GM12878 (cell line): ENCODE measurements around the gene YTHDC1. TPM values are rescaled to one million over a fixed set of nuclear protein-coding genes. Genes with fewer than 3 reads are reported as not detected.

Experiments used
- ASH2L ChIP-seq: fragments of 300-600, 200-600 bp; sonication (generic); IDR thresholded peaks from 2 replicates; pipeline ENCODE4 v1.6.1; 2017; ENCODE audit warnings: low read depth, mild to moderate bottlenecking, borderline replicate concordance
- BMI1 ChIP-seq: fragments of 450-650 bp; IDR thresholded peaks from 2 replicates; pipeline ENCODE4 v1.6.1; 2016; ENCODE audit warnings: mild to moderate bottlenecking, moderate library complexity, borderline replicate concordance
- CBX3 ChIP-seq: fragments of 200-600 bp; sonication (generic); IDR thresholded peaks from 2 replicates; pipeline ENCODE4 v1.6.1; 2016; ENCODE audit warnings: low read depth, borderline replicate concordance
- CEBPB ChIP-seq, 2 experiments: fragments of 150-350 bp in 1 of 2; IDR thresholded peaks; 2 replicates each; pipeline ENCODE4 v1.6.1; 2012 to 2014; ENCODE audit warnings: low read depth in 2 of 2, low read length in 2 of 2, borderline replicate concordance in 1 of 2, inconsistent platforms in 1 of 2
- EGR1 ChIP-seq, 2 experiments: IDR thresholded peaks; 1 replicate in 1 of 2; 2 replicates in 1 of 2; pipeline ENCODE4 v1.6.1; 2011 to 2012; ENCODE audit warnings: low read depth in 2 of 2, low read length in 2 of 2, borderline replicate concordance in 1 of 2, mild to moderate bottlenecking in 1 of 2, moderate library complexity in 1 of 2
- ETV6 ChIP-seq, 2 experiments: fragments of 450-650 bp in 1 of 2; IDR thresholded peaks in 1 of 2; conservative IDR thresholded peaks in 1 of 2; 2 replicates each; pipeline ENCODE4 v1.6.1; 2014; ENCODE audit warnings: antibody characterized with exemption in 1 of 2, borderline replicate concordance in 1 of 2, low read depth in 1 of 2, mild to moderate bottlenecking in 1 of 2, moderate library complexity in 1 of 2
- FOXK2 ChIP-seq: fragments of 450-650 bp; IDR thresholded peaks from 2 replicates; pipeline ENCODE4 v1.6.1; 2017; ENCODE audit warnings: mild to moderate bottlenecking, moderate library complexity
- FOXM1 ChIP-seq: IDR thresholded peaks from 2 replicates; pipeline ENCODE4 v1.6.1; 2012; ENCODE audit warnings: low read depth, mild to moderate bottlenecking, inconsistent platforms, low read length, moderate library complexity
- HDGF ChIP-seq: fragments of 450-650 bp; IDR thresholded peaks from 2 replicates; pipeline ENCODE4 v1.6.1; 2016; ENCODE audit warnings: antibody characterized with exemption
- JUNB ChIP-seq: IDR thresholded peaks from 2 replicates; pipeline ENCODE4 v1.6.1; 2016; ENCODE audit warnings: antibody characterized with exemption, mild to moderate bottlenecking
- NFXL1 ChIP-seq: fragments of 450-650 bp; IDR thresholded peaks from 2 replicates; pipeline ENCODE4 v1.6.1; 2017; ENCODE audit warnings: antibody characterized with exemption, mild to moderate bottlenecking, borderline replicate concordance
- NR2C1 ChIP-seq: fragments of 450-650 bp; IDR thresholded peaks from 2 replicates; pipeline ENCODE4 v1.6.1; 2017; ENCODE audit warnings: antibody characterized with exemption, mild to moderate bottlenecking, moderate library complexity
- PML ChIP-seq: IDR thresholded peaks from 2 replicates; pipeline ENCODE4 v1.6.1; 2012; ENCODE audit warnings: low read length, inconsistent platforms
- POLR2AphosphoS5 ChIP-seq: IDR thresholded peaks from 2 replicates; pipeline ENCODE4 v1.6.1; 2011; ENCODE audit warnings: mild to moderate bottlenecking, low read length, inconsistent platforms
- SIN3A ChIP-seq: IDR thresholded peaks from 2 replicates; pipeline ENCODE4 v1.6.1; 2012; ENCODE audit warnings: low read depth, low read length, improper control_type of control experiment
- SUZ12 ChIP-seq: fragments of 200-600 bp; sonication (generic); IDR thresholded peaks from one replicate; pipeline ENCODE4 v1.6.1; 2018; ENCODE audit warnings: antibody characterized with exemption, mild to moderate bottlenecking; ENCODE audit not compliant: unreplicated experiment
- TCF12 ChIP-seq: IDR thresholded peaks from 2 replicates; pipeline ENCODE4 v1.6.1; 2011; ENCODE audit warnings: low read depth, mild to moderate bottlenecking, low read length
- YBX1 ChIP-seq: fragments of 450-650 bp; IDR thresholded peaks from 2 replicates; pipeline ENCODE4 v1.6.1; 2016; ENCODE audit warnings: antibody characterized with exemption
- YY1 ChIP-seq: IDR thresholded peaks from 2 replicates; pipeline ENCODE4 v1.6.1; 2011; ENCODE audit warnings: low read depth, mild to moderate bottlenecking, low read length
- ZNF207 ChIP-seq: fragments of 450-650 bp; IDR thresholded peaks from 2 replicates; pipeline ENCODE4 v1.6.1; 2014; ENCODE audit warnings: antibody characterized with exemption, mild to moderate bottlenecking, borderline replicate concordance
- ZNF217 ChIP-seq: fragments of 450-650 bp; IDR thresholded peaks from 2 replicates; pipeline ENCODE4 v1.6.1; 2017; ENCODE audit warnings: antibody characterized with exemption, mild to moderate bottlenecking
- ZNF622 ChIP-seq: fragments of 450-650 bp; IDR thresholded peaks from 2 replicates; pipeline ENCODE4 v1.6.1; 2017; ENCODE audit warnings: mild to moderate bottlenecking, inconsistent platforms
- polyA plus RNA-seq, 11 experiments: library from polyadenylated mRNA; depleted of rRNA in 4 of 11; unstranded in 6 of 11; stranded (reverse) in 5 of 11; fragments of >200 nt; fragmentation: Nextera tagmentation in 4 of 11; fragmentation: Illumina TruSeq in 1 of 11; extraction: Ambion mirVana in 4 of 11; extraction: Trizol in 1 of 11; gene quantifications; 1 replicate in 1 of 11; 2 replicates in 10 of 11; pipeline versions ENCODE4 v1.2.1 to v1.2.3, GENCODE V29; 2011 to 2016; ENCODE audit warnings: inconsistent platforms in 2 of 11, missing spikeins in 2 of 11, low read depth in 1 of 11
- total RNA-seq, 4 experiments: library from RNA; depleted of rRNA in 3 of 4; stranded (reverse); fragments of >200 nt in 3 of 4; fragmentation: Illumina TruSeq in 1 of 4; extraction: Trizol in 1 of 4; gene quantifications; 2 replicates each; pipeline versions ENCODE4 v1.2.1 to v1.2.3, GENCODE V29; 2013 to 2021
- TF ChIP-seq, protein P1 (sequence below): fragments of 150-350 bp; IDR thresholded peaks from 2 replicates; pipeline ENCODE4 v1.6.1; 2014; ENCODE audit warnings: mild to moderate bottlenecking, low read depth, low read length
- TF ChIP-seq, protein P2 (sequence below): IDR thresholded peaks from 2 replicates; pipeline ENCODE4 v1.6.1; 2012; ENCODE audit warnings: low read depth, low read length, improper control_type of control experiment
- TF ChIP-seq, protein P3 (sequence below): fragments of 450-650 bp; IDR thresholded peaks from 2 replicates; pipeline ENCODE4 v1.6.1; 2018; ENCODE audit warnings: borderline replicate concordance, mild to moderate bottlenecking; ENCODE audit not compliant: partially characterized antibody

YTHDC1 gene
- total and polyA plus RNA-seq, 10 of the 15 experiments (the other 5 are each of a cell fraction or from before 2014, with no cell fraction given): 18.7 to 83.2 (median 47.5) TPM

DNA sequence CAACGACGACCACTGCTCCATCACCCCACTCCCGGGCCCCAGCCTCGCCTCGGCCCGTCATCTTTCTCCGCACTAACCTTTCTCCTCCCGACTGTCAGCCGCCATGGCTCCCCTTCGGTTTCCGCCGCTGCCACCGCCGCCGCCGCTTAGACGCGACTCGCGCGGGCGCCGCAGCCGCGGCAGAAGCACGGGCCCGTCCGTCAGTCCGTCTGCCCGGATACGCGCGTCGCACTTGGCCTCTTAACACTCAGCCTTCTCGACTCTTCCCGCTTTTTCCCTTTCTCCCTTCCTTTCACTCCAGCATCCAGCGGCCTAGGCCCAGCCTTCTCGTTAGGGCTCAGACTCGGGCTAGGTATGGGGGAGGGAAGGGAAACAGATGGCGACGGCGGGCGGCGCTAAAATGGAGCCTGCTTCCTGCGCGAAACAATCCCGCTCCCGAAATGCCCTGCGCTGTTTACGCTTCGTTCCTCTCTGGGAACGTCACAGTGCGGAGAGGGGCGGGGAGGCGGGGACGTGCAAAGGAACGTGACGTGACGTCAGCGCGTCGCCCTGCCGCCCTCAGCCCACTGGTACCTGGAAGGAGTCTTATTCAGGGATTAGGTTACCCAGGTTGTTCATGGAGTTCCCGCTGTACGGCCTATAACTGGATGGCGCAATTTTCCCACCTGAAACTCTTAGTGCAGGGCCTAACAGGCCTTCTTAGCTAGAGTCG, at the start of gene YTHDC1 (continued):
- TF ChIP-seq TCF12 (peak; percentile 72; the same call in 1 of the 2 replicates), ASH2L (no peak), JUNB (no peak), SUZ12 (no peak), FOXK2 (no peak), YBX1 (no peak), NFXL1 (no peak), YY1 (peak; percentile 95), CBX3 (no peak), PML (peak; percentile 77), CEBPB (IDR thresholded peaks at IDR 0.05; ENCODE audit: borderline replicate concordance in 1 of 2, low read depth in 2 of 2, low read length in 2 of 2) (no peak), SIN3A (peak; percentile 66; the same call in 1 of the 2 replicates), FOXM1 (no peak), ZNF217 (no peak), ETV6 (conservative IDR thresholded peaks at IDR 0.05 in 1 of 2, IDR thresholded peaks at IDR 0.05 in 1 of 2; ENCODE audit: borderline replicate concordance in 1 of 2, low read depth in 1 of 2) (peak in 1 of 2 experiments; percentile 21; a peak in 1 of 4 replicates), POLR2AphosphoS5 (peak; percentile 93), BMI1 (no peak), EGR1 (IDR thresholded peaks at IDR 0.05; ENCODE audit: borderline replicate concordance in 1 of 2, low read depth in 2 of 2, low read length in 2 of 2) (peak in 1 of 2 experiments; percentile 96; a peak in 1 of 3 replicates), NR2C1 (no peak), ZNF207 (peak; percentile 45; the same call in 1 of the 2 replicates), HDGF (0 out of 2 replicates have a peak, but pooled peaks have one; percentile 37), ZNF622 (no peak)
- TF ChIP-seq, protein P1, sequence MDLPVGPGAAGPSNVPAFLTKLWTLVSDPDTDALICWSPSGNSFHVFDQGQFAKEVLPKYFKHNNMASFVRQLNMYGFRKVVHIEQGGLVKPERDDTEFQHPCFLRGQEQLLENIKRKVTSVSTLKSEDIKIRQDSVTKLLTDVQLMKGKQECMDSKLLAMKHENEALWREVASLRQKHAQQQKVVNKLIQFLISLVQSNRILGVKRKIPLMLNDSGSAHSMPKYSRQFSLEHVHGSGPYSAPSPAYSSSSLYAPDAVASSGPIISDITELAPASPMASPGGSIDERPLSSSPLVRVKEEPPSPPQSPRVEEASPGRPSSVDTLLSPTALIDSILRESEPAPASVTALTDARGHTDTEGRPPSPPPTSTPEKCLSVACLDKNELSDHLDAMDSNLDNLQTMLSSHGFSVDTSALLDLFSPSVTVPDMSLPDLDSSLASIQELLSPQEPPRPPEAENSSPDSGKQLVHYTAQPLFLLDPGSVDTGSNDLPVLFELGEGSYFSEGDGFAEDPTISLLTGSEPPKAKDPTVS: no peak
- TF ChIP-seq, protein P2, sequence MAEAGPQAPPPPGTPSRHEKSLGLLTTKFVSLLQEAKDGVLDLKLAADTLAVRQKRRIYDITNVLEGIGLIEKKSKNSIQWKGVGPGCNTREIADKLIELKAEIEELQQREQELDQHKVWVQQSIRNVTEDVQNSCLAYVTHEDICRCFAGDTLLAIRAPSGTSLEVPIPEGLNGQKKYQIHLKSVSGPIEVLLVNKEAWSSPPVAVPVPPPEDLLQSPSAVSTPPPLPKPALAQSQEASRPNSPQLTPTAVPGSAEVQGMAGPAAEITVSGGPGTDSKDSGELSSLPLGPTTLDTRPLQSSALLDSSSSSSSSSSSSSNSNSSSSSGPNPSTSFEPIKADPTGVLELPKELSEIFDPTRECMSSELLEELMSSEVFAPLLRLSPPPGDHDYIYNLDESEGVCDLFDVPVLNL: 0 out of 2 replicates have a peak, but pooled peaks have one; percentile 50
- TF ChIP-seq, protein P3, sequence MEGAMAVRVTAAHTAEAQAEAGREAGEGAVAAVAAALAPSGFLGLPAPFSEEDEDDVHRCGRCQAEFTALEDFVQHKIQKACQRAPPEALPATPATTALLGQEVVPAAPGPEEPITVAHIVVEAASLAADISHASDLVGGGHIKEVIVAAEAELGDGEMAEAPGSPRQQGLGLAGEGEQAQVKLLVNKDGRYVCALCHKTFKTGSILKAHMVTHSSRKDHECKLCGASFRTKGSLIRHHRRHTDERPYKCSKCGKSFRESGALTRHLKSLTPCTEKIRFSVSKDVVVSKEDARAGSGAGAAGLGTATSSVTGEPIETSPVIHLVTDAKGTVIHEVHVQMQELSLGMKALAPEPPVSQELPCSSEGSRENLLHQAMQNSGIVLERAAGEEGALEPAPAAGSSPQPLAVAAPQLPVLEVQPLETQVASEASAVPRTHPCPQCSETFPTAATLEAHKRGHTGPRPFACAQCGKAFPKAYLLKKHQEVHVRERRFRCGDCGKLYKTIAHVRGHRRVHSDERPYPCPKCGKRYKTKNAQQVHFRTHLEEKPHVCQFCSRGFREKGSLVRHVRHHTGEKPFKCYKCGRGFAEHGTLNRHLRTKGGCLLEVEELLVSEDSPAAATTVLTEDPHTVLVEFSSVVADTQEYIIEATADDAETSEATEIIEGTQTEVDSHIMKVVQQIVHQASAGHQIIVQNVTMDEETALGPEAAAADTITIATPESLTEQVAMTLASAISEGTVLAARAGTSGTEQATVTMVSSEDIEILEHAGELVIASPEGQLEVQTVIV: no peak
